Activated T-cell treated with anti-CD3 and anti-CD28 coated beads for 1 hour (primary cell): ENCODE data around the gene HMBS.
"Not testable (repeated sequence)": the region's sequence is repeated elsewhere in the genome, so short reads cannot be mapped to it uniquely, and the experiment has no call there.

Experiments used
- DNase-seq: peaks from one replicate; pipeline ENCODE4 v3.0.0-alpha.2; 2020; ENCODE audit warnings: low read depth

The HMBS gene

DNA sequence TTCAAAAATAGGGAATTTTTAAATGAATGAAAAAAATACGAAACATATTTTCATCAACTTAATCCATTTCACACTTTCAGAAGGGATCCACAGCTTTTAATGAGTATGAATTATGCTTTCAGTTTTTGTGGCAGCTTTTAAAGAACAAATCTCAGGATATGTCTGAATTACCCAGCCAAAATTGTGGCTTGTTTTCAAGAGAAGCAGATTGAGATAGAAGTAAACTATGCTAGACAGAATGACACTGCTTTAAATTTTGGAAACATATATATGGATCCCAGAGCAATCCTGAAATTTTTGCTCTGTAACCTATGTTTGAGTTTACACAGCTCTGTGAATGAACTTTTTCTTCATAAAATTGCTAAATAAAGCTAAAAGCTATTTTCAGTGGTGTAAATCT, 34.3 kb downstream of the HMBS start:
- no peak for DNase-seq

DNA sequence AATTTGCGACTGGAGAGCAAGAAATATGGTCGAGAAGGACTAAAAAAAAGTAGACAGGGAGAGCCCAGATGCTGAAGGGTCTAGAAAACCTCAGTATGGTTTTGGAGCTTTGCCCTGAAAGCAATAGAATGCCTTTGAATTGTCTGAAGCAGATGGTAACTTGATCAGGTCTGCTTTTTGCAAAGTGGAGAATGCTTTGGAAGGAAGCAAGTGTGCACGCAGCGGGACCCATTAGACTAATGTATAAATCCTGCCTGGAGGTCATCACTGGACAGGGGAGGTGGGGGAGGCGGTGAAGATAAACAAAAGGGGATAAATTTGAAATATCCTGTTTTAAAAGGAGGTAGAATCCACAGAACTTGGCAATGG, 35.9 kb downstream of the HMBS start:
- DNase-seq, result no peak

DNA sequence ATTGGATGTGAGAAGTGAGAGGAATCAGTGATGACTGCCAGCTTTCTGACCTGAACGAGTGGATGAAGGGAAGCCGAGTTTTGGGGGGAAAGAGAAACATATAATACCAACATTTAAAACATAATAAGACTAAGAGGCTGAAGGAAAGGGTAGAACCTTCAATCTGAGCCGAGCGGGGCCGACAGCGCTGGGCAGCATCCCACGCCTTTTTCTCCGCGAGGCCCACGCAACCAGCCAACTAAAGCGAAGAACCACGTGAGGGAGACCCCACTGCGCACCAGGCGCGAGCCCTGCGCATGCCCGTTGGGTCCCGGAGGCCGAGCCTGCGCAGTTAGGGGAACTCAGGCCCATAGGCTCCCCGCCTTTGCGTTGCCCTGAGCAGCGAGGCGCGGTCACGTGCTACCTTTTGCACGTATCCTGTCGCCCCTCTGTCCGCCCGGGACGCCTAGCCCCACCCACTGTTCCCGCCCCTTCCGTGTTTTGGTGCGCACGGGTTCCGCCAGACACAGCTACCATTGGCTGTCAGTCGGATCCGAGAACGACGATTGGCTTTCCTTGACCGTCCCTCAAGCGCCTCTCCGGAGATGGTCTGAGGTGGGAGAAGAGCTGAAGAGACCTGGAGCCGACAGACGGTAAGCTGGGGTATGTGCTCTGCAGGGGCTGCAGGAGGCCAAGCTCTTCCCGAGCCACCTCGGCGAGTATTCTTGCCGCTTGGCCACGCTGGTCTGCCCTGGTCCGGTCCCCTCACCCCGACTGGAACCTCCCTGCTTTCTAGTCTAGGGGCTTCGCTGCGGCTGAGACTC, 36.5 kb downstream of the HMBS start, which contains the start of gene HINFP:
HINFP (plus strand) TSS at position 573 of the 803 bp plus-strand sequence. CDS start 5,365 bp downstream, outside the sequence.
- DNase-seq, result peak; percentile 99

DNA sequence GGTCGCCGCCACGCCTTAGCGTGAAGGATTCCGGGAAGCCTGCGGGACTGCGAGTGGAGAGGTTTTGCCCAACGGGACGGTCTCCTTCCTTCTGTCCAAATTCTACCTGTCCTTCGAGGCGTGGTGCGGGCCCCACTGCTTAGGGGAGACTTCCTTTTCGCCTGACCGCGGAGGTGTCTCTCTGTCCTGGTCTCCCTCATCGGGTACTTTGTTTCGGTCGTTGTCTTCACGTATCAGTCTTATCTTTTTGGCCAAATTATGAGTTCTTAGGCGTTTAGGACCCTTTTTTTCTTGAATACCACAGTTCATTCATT, 37.1 kb downstream of the HMBS start:
- DNase-seq, result no peak

DNA sequence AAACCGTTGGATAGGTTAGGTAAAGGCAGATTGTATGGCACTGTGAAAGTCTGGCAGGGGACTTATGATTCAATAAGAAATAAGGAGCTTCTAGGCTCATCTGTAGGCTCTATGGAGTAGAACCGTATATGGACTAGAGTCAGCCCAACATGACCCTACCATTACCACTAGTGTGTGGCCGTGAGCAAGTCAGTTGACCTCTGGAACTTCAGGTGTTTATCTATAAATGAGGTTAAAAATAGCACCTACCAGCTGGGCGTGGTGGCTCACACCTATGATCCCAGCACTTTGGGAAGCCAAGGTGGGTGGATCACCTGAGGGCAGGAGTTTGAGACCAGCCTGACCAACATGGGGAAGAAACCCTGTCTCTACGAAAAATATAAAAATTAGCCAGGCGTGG, 41.1 kb downstream of the HMBS start:
- DNase-seq, result no peak

DNA sequence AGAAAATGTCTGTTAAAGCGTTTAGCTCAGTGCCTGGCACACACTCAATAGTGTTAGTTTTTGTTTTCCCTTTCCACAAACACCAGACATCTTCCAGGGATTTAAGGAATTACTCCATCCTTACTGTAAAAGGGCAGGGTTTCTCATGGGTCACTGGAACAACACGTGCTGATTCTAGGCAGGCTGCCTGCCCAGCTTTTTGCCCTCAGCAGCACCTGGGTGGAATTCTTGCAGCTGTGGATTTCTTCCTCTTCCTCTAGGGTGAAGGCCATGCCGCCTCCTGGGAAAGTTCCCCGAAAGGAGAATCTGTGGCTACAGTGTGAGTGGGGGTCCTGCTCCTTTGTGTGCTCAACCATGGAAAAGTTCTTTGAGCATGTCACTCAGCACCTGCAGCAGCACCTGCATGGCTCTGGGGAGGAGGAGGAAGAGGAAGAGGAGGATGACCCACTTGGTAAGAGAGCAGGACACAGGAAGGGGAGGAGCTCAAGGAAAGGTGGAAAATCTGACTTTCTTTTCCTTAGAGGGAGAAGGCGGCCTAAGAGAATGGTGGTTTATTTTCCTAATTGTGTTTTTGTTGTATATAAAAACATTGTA, 42.1 kb downstream of the HMBS start:
- no peak for DNase-seq

DNA sequence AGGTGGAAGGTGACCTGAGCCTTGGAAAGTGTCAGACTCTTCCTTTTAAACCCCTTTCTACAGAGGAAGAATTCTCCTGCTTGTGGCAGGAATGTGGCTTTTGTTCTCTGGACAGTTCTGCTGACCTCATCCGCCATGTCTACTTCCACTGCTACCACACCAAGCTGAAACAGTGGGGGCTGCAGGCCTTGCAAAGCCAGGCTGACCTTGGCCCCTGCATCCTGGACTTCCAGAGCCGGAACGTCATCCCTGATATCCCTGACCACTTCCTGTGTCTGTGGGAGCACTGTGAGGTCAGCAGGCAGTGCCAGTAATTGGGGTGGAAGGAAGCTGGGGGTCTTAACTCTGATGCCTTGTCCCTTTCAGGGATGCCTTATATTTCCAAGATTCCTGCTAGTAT, 46.0 kb downstream of the HMBS start:
- no peak for DNase-seq

DNA sequence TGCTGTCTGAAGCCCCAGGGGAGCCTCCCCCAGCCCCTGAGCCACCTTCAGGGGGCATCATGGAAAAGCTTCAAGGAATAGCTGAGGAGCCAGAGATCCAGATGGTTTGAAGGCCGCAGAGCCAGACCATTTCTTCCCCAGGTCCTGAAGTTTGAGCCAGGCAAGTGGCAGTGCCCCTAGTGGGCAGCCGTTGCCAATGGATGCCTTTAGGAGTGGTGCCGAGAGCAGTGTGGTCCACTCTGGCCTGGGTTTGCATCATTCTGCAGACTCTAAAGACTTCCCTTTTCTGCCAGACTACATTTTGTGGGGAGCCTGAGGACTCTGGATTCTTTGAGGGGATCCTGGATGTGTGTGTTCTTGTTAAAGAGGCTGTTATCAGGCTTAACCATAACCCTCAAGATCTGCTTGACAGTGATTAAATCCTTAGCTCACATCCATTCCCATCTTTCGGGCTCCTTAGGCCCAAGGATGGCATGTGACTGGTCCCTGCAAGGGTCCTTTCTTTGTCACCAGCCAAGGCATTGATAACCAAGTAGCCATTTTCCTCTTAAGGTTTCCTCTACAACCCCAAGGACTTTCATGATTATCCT, 49.8 kb downstream of the HMBS start:
- no peak for DNase-seq

DNA sequence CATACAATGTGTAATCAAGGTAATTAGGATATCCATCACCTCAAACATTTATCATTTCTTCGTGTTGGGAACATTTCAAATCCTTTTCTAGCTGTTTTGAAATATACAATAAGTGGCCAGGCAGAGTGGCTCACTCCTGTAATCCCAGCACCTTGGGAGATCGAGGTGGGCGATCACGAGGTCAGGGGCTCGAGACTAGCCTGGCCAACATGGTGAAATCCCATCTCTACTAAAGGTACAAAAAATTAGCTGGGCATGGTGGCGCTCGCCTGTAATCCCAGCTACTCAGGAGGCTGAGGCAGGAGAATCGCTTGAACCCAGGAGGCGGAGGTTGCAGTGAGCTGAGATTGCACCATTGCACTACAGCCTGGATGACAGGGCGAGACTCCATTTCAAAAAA, 54.6 kb downstream of the HMBS start:
- not testable (repeated sequence) for DNase-seq
